ENCODE data around the gene B4GALT3. TPM values are rescaled to one million over a fixed set of nuclear protein-coding genes. Genes with fewer than 3 reads are reported as not detected.

B4GALT3 gene
- total and polyA plus RNA-seq, 5 donors from 2014 or later = 68.1 to 104 (median 82.8) TPM

GRCh38 chr1:161223805-161224694 lies 46.7 kb upstream of the B4GALT3 start:
- Histone ChIP-seq H3K9me3 (ENCODE audit: control insufficient read depth in 2 of 2, low read length in 2 of 2) (no peaks in the 10 kb centered on the region), H3K27ac (ENCODE audit: insufficient read depth, low read length, poor library complexity, severe bottlenecking) (peak overlapping the region; percentile 10), H3K27me3 (ENCODE audit: control insufficient read depth, insufficient read depth, low read length) (no peaks in the 10 kb centered on the region), H3K36me3 (ENCODE audit: control insufficient read depth, insufficient read depth, low read length) (peaks cover 6% of the 10 kb centered on the region), H3K4me3 (ENCODE audit: low read depth, low read length) (no peak overlapping the region), H3K4me1 (ENCODE audit: control insufficient read depth, insufficient read depth, low read length, poor library complexity, severe bottlenecking) (peaks cover 40% of the 10 kb centered on the region)
- no peaks in the 10 kb centered on the region for H3K27me3 Mint-ChIP-seq
- H3K36me3 Mint-ChIP-seq = peaks cover 12% of the 10 kb centered on the region
- no peak for DNase-seq
- no peak overlapping the region for H3K4me3 Mint-ChIP-seq
- peaks cover 0 to 1% (median 0%) of the 10 kb centered on the region in 7 donors for H3K9me3 Mint-ChIP-seq
- no peak for ATAC-seq (ENCODE audit: low read depth in 2 of 2)
- peaks cover 12 to 83% (median 34%) of the 10 kb centered on the region in 4 donors for H3K4me1 Mint-ChIP-seq
- H3K27ac Mint-ChIP-seq = peak overlapping the region in 1 of 3 donors; percentile 25

- DNase-seq (no peak), ATAC-seq (ENCODE audit: low read depth in 2 of 2) (no peak)
- Mint-ChIP-seq H3K9me3 (peaks cover 0 to 1% (median 0%) of the 10 kb centered on the region in 7 donors), H3K27ac (peak overlapping the region; percentile 12 to 86 (median 79)), H3K27me3 (no peaks in the 10 kb centered on the region), H3K36me3 (peaks cover 4% of the 10 kb centered on the region), H3K4me3 (peak overlapping the region in 2 of 4 donors; percentile 36 to 40), H3K4me1 (peaks cover 9 to 83% (median 36%) of the 10 kb centered on the region in 4 donors)
- Histone ChIP-seq H3K4me1 (ENCODE audit: control insufficient read depth, insufficient read depth, low read length, poor library complexity, severe bottlenecking) (peaks cover 51% of the 10 kb centered on the region), H3K36me3 (ENCODE audit: control insufficient read depth, insufficient read depth, low read length) (no peaks in the 10 kb centered on the region), H3K27me3 (ENCODE audit: control insufficient read depth, insufficient read depth, low read length) (no peaks in the 10 kb centered on the region), H3K27ac (ENCODE audit: insufficient read depth, low read length, poor library complexity, severe bottlenecking) (no peak overlapping the region), H3K4me3 (ENCODE audit: low read depth, low read length) (no peak overlapping the region), H3K9me3 (ENCODE audit: control insufficient read depth in 2 of 2, low read length in 2 of 2) (no peaks in the 10 kb centered on the region)
These were observed 45.1 kb upstream of the B4GALT3 start for GRCh38 chr1:161222175-161223019.

GRCh38 chr1:161220002-161220401 lies 42.7 kb upstream of the B4GALT3 start:
- Histone ChIP-seq H3K9me3 (ENCODE audit: control insufficient read depth in 2 of 2, low read length in 2 of 2) (no peaks in the 10 kb centered on the region), H3K4me1 (ENCODE audit: control insufficient read depth, insufficient read depth, low read length, poor library complexity, severe bottlenecking) (peaks cover 36% of the 10 kb centered on the region), H3K27me3 (ENCODE audit: control insufficient read depth, insufficient read depth, low read length) (no peaks in the 10 kb centered on the region), H3K4me3 (ENCODE audit: low read depth, low read length) (no peak overlapping the region), H3K27ac (ENCODE audit: insufficient read depth, low read length, poor library complexity, severe bottlenecking) (no peak overlapping the region), H3K36me3 (ENCODE audit: control insufficient read depth, insufficient read depth, low read length) (no peaks in the 10 kb centered on the region)
- peaks cover 4% of the 10 kb centered on the region for H3K36me3 Mint-ChIP-seq
- peaks cover 0 to 77% (median 25%) of the 10 kb centered on the region in 4 donors for H3K4me1 Mint-ChIP-seq
- H3K27ac Mint-ChIP-seq = peak overlapping the region; percentile 87 to 97 (median 95)
- DNase-seq = no peak
- H3K4me3 Mint-ChIP-seq = peak overlapping the region in 3 of 4 donors; percentile 38 to 59 (median 56)
- no peaks in the 10 kb centered on the region for H3K9me3 Mint-ChIP-seq
- ATAC-seq (ENCODE audit: low read depth in 2 of 2) = no peak
- H3K27me3 Mint-ChIP-seq = no peaks in the 10 kb centered on the region

GRCh38 chr1:161219078-161219892 lies 42.0 kb upstream of the B4GALT3 start:
- H3K4me3 ChIP-seq (ENCODE audit: low read depth, low read length) = peak overlapping the region; percentile 35
- ATAC-seq (ENCODE audit: low read depth in 2 of 2) (no peak), DNase-seq (no peak)
- H3K4me1 Mint-ChIP-seq = peaks cover 0 to 81% (median 26%) of the 10 kb centered on the region in 4 donors
- H3K27ac ChIP-seq (ENCODE audit: insufficient read depth, low read length, poor library complexity, severe bottlenecking) = peak overlapping the region; percentile 62
- no peaks in the 10 kb centered on the region for H3K9me3 Mint-ChIP-seq
- H3K27me3 Mint-ChIP-seq = no peaks in the 10 kb centered on the region
- no peaks in the 10 kb centered on the region for H3K27me3 ChIP-seq (ENCODE audit: control insufficient read depth, insufficient read depth, low read length)
- H3K4me1 ChIP-seq (ENCODE audit: control insufficient read depth, insufficient read depth, low read length, poor library complexity, severe bottlenecking) = peaks cover 38% of the 10 kb centered on the region
- peaks cover 7% of the 10 kb centered on the region for H3K36me3 Mint-ChIP-seq
- H3K27ac Mint-ChIP-seq = peak overlapping the region; percentile 87 to 98 (median 97)
- H3K36me3 ChIP-seq (ENCODE audit: control insufficient read depth, insufficient read depth, low read length) = peaks cover 2% of the 10 kb centered on the region
- peak overlapping the region; percentile 8 to 85 (median 74) for H3K4me3 Mint-ChIP-seq
- no peaks in the 10 kb centered on the region for H3K9me3 ChIP-seq (ENCODE audit: control insufficient read depth in 2 of 2, low read length in 2 of 2)

- Mint-ChIP-seq H3K27me3 (no peaks in the 10 kb centered on the region), H3K4me1 (peaks cover 0 to 79% (median 30%) of the 10 kb centered on the region in 4 donors), H3K9me3 (no peaks in the 10 kb centered on the region), H3K4me3 (peak overlapping the region; percentile 66 to 85 (median 74)), H3K36me3 (peaks cover 14% of the 10 kb centered on the region), H3K27ac (peak overlapping the region; percentile 87 to 98 (median 97))
- peak in 1 of 3 donors; percentile 57 for DNase-seq
- ATAC-seq (ENCODE audit: low read depth in 2 of 2) = peak; percentile 23 to 31
- Histone ChIP-seq H3K4me1 (ENCODE audit: control insufficient read depth, insufficient read depth, low read length, poor library complexity, severe bottlenecking) (peaks cover 38% of the 10 kb centered on the region), H3K27me3 (ENCODE audit: control insufficient read depth, insufficient read depth, low read length) (no peaks in the 10 kb centered on the region), H3K27ac (ENCODE audit: insufficient read depth, low read length, poor library complexity, severe bottlenecking) (peak overlapping the region; percentile 62), H3K9me3 (ENCODE audit: control insufficient read depth in 2 of 2, low read length in 2 of 2) (no peaks in the 10 kb centered on the region), H3K36me3 (ENCODE audit: control insufficient read depth, insufficient read depth, low read length) (peaks cover 10% of the 10 kb centered on the region), H3K4me3 (ENCODE audit: low read depth, low read length) (peak overlapping the region; percentile 35)
These were observed 41.2 kb upstream of the B4GALT3 start for GRCh38 chr1:161218301-161219077.

GRCh38 chr1:161217831-161218230 lies 40.5 kb upstream of the B4GALT3 start:
- H3K36me3 ChIP-seq (ENCODE audit: control insufficient read depth, insufficient read depth, low read length) = peaks cover 16% of the 10 kb centered on the region
- peaks cover 38% of the 10 kb centered on the region for H3K4me1 ChIP-seq (ENCODE audit: control insufficient read depth, insufficient read depth, low read length, poor library complexity, severe bottlenecking)
- no peaks in the 10 kb centered on the region for H3K27me3 ChIP-seq (ENCODE audit: control insufficient read depth, insufficient read depth, low read length)
- no peaks in the 10 kb centered on the region for H3K9me3 Mint-ChIP-seq
- H3K27me3 Mint-ChIP-seq = no peaks in the 10 kb centered on the region
- no peaks in the 10 kb centered on the region for H3K9me3 ChIP-seq (ENCODE audit: control insufficient read depth in 2 of 2, low read length in 2 of 2)
- H3K27ac Mint-ChIP-seq = peak overlapping the region; percentile 87 to 98 (median 97)
- peak overlapping the region; percentile 39 to 85 (median 64) for H3K4me3 Mint-ChIP-seq
- H3K36me3 Mint-ChIP-seq = peaks cover 19% of the 10 kb centered on the region
- no peak for ATAC-seq (ENCODE audit: low read depth in 2 of 2)
- H3K4me1 Mint-ChIP-seq = peaks cover 0 to 75% (median 32%) of the 10 kb centered on the region in 4 donors
- H3K27ac ChIP-seq (ENCODE audit: insufficient read depth, low read length, poor library complexity, severe bottlenecking) = peak overlapping the region; percentile 62
- no peak for DNase-seq
- peak overlapping the region; percentile 34 for H3K4me3 ChIP-seq (ENCODE audit: low read depth, low read length)
